ENCODE data around the gene ANO4.
A peak's percentile ranks its signal among the peaks of the same experiment; 100 is the strongest.

The ANO4 gene

DNA sequence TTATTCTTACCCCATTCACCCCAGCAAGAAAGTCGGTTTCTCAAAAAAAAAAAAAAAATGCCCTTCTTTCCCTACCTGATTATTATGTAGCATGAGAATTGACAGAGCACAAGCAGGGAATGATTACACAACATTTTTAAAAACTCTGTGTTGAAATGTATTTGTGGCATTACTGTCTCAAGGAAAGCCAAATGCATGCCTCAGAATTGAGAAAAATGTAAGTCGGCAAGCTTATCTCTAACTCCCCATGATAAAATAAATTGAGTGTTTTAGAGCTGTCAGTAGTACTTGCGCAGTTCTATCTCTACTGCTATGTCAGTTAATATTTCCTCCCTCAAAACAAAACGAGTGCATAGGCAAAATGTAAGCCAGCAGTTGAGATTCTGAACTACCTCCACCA lies 25.7 kb downstream of the ANO4 start:
- DNase-seq: no peak

DNA sequence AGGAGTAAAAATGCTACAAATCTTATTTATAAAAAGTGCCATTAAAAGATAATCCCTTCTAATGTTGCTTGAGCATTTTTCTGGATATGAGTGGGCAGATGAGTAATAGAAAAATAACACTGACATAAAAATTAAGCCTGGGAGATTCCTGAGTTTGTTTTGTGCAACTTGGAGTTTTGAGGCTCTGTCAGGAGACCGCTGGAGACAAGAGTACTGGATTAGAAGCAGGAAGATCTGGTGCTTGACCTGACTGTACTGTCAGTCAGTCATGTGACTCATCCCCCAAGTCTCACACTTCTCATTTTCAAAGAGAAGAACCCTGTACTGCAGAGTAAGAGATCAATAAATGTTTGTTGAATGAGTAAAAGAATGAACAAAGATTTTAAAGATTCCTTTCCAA lies 29.4 kb downstream of the ANO4 start:
- DNase-seq: no peak

DNA sequence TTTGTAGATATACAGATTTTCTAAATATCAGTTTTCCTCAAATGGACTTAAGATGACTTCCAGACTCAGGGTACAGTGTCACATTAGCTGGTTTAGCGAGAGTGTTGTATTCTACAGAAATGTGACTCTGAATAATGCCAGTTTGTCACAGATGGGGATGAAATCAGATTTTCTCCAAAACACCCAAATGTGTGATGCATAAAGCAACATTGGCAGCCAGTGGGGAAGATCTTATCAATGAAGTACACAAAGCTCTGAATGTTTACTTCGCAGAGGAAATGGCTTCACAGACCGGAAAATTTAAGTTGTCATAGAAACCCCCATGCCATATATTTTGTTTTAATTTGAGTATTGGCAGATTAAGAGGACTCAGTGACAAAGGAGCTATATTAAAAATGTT lies 29.9 kb downstream of the ANO4 start:
- DNase-seq: no peak

DNA sequence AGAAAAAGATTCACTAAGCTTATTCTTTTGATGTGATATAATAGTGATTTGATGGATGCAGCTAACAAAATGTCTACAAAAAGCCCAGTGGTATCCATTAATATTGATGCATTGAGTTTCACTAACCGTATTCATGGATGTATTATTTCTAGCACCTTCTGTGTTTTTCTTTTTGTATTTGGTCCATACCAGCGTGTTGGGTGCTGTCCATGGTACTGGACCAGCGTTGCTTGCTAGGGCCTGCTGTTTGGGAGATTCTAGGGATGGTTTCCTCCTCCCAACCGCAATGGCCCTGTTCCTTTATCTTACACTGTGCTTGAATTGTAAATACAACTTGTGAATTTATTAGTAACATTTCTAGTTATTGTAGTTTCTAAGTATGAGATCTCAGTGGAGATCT lies 31.7 kb downstream of the ANO4 start:
- peak; percentile 0 for DNase-seq

DNA sequence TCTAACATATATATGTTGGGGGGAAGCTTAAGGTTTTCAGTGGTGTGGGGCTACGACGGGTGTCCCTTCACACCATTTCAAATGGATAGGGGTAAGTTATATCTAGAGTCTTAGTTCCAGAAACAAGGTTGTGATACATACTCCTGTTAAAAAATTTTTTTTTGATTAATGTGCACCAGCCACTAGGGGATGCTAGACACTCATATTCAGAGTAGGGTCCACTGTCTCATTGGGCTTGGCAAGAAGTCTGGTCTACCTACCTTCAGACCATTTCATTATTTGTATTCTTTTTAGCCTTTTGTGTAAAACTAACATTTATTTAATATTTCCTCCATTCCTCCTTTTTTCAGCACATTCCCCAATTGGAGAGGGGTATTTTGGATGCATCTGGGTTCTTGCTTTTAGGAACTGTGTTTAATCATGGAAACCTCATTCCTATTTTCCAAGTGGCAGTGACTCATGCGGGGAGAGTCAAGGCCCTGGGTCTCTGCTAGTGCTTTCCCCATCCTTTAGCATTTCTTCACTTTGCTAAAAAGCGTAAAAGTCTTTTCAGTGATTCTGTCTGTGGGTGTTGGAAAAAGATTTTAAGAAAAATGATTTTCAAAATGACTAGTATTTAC lies 33.4 kb downstream of the ANO4 start:
- no peak for DNase-seq

DNA sequence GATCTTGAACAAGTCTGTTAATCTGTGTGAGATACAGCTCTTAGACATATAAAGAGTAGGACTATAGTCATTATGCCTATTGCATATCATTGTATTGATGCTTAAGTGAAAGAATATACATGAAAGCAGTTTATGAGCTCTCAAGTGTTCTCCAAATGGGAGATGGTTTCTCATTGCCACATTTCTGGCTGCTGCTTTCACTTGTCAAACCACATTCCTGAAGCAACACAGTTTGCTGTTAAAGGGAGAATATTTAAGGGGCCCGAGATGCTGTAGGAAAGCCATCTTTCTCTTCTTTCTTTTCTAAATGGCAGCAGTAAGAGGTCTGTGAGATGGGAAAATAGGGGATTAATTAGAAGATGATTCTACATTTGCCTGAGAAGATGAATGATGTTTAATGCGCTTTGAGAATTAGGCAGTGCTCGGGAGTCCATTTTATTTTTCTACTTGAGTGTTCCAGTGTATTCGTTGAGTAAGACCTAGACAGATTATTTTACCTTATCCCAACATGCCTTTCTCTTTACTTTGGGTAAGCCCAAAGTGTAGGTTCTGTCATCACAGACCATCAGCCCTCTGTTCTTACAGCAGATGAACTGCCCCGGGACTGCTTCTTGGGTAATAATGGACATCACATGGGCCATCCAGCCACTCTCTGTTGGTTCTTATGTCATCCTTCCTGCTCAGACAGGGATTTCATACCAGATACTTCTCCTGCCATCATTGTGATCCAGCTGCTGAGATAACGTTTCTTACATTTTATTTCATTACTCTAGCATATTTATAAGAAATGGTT lies 35.6 kb downstream of the ANO4 start:
- no peak for DNase-seq

DNA sequence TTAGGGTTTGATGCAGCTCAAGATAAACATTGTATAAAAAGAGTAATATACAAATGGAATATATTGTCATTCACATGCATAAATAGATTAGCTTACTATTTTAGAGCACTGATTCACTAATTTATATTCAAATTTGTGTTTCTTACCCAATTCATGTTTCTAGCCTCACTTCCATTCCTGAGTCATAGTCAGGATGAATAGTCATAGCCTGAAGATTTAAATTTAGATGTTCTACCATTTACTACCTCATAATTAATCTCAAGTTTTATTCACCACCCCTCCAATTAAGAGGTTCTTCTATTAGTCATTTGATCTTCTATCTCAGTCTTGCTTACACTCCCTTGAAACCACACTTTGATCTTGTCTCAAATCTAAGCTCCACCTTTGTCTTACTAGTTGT lies 38.7 kb downstream of the ANO4 start:
- DNase-seq: no peak

DNA sequence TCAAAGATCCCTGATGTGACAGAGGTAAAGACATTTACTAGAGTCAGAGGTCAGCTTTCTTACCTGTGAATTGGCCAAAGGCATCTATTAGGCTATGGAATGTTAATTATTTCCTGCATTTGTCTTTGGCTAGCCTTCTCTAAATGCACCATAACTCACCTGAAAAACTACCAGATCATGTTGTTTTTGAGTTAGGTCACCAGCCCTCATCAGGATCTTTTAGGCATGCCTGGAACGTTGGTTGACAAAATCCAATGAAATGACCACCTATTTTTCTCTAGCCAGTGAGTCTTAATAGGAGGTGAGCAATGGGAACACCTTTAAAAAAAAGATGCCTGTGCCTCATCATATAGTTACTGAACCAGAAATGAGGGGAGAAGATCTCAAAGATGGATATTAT lies 46.2 kb downstream of the ANO4 start:
- no peak for DNase-seq

DNA sequence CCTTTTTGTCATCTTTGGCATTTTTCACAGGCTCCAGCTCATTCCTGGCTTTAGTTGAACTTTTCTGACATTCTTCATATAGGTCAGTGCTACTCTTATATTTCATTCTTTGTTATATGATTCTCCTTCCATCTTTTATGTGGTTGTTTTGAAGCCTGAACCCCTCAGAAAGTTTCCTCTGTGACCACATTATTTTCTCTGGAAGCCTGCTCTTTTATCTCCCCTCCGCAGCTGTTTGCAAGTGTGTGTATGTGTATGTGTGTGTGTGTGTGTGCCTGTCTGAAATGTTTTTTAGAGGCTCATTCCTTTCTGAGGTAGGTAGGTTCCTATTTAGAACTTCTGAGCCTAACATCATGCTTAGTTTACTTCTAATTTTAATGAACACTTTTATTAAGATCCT lies 47.6 kb downstream of the ANO4 start:
- no peak for DNase-seq

DNA sequence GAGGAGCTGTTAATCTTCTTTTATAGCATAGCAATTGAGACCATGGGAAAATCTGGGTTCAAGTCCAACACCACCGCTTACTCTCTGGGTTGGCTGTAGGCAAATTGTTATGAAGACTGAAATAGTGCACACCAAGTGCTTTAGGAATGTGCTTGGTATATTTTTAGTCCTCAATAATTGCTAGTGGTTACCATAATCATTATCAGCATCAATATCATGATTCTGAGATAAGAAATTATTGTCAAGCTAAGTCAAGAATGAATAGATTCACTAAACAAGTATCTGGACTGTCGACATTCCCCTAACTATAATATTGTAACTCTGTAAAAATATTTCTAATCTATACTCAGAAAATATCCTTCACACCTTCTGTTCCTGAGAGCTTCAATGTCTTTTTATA lies 48.5 kb downstream of the ANO4 start:
- no peak for DNase-seq

DNA sequence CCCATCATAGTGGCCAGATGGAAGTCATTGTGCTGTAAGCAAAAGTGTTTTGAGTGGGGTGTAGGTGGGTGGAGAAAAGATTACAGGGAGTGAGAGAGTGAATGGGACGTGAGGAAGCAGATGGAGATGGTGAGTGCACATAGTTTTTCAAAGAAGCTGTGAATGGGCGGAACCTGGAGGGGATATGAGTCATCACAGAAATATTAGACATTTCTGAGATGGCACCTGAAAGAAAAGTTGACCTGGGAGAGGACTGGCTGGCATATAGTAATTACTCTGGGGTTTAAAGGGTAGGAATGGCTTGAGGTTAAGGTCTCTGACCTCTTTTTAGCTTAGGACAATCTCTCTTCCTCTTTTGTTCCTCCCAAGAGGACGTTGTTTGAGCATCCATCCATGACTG lies 50.5 kb downstream of the ANO4 start:
- DNase-seq: no peak

DNA sequence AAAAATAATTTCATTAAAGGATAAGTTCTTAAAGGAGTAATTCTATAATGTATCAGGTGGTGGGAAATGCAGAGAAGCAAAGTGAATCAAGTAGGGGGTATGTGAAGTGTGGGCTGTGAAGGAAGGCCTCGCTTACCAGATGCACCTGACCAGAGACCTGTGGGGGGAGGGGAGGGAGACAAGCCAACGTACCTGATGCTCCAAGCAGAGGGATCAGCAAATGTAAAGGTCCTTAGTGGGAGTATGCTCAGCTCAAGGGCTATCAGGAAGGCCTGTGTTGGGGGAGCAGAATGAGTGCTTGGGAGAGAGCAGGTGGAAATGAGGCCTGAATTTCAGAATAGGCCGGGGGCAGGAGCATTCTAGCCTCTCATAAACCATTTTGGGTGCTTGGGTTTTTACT lies 57.1 kb downstream of the ANO4 start:
- no peak for DNase-seq

DNA sequence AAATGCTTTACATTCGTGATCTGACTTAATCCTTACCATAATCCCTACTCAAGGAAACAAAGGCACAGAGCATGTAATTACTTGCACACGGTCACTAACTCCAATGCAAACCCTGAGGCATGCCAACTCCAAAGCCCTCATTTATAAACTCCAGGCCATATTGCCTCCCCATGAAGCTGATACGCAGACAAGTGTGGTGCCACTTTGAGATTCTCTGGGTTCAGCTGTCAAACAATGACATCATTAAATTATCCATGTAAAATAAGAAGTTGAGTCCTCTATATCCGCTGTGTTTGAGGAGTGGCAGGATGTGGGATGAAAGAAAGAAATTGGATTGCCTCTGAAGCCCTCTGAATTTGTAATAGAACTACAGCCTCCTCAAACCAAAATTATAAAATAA lies 62.8 kb downstream of the ANO4 start:
- DNase-seq: no peak

DNA sequence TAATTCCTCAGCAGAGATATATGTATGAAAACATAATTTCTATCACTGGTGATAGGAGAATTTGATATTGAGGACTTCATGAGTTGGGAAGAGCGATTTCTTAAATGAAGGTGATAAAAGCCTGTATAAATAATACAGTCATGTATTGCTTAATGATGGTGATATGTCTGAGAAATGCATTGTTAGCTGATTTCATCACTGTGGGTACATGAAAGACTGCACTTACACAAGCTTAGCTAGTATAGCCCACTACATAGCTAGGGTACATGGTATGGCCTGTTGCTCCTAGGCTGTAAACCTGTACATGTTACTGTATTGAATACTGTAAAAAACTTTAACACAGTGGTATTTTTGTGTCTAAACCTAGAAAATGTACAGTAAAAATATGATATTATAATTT lies 63.4 kb downstream of the ANO4 start:
- no peak for DNase-seq

DNA sequence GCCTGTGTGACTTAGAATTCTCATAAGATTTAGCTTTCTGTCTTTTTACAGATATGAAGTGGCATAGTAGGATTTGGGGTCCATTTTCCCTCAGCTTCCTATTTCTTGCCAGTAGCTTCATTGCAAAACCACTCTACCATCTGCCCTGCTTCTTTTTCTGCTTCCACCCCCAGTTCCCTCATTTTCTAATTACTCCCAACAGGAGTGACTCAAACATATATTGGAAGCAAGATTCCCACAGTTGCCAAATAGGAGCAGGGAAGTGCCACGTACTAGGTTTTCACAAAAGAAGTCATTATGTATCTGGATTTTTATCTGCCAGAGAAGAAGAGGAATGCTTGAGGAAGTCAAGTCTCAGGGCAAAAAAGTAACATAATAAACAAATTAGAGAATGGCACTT lies 64.1 kb downstream of the ANO4 start:
- DNase-seq: no peak

DNA sequence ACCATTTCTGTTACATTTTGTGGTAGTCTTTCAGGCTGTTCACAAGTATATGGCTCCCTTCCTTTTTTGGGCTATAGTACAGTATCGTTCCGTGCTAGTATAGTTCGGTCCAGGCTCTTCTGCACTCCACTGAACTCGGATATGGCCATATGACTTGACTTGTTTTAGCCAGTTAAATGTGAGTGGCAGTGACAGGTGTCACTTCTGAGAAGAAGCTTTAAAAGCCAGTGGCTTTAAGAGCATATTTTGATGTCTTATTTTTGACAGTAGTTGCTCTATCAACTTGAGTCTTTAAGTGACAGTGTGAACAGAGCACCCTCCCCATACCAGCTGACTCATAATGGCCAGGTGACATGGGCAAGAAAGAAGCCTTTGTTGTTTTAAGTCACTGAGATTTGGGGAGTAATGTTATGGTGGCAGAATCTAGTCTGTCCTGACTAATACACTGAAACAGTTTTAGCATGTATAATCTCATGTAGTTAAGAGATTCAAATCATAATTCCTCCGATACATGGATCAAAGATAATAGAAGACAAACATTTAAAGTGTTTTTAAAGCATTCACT lies 64.6 kb downstream of the ANO4 start:
- DNase-seq: no peak

DNA sequence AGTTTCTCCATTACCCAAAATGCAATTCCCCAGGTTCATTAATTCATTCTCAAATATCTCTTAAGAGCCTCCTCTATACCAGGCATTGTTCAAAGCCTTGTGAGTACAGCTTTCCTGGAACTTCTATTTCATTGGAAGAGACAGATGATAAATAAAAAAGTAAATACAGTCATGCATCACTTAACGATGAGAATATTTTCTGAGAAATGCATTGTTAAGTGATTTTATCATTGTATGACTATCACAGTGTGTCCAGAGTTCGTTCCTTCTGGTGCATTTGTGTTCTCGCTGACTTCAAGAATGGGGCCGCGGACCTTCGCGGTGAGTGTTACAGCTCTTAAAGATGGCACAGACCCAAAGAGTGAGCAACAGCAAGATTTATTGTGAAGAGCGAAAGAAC lies 66.0 kb downstream of the ANO4 start:
- DNase-seq: no peak

DNA sequence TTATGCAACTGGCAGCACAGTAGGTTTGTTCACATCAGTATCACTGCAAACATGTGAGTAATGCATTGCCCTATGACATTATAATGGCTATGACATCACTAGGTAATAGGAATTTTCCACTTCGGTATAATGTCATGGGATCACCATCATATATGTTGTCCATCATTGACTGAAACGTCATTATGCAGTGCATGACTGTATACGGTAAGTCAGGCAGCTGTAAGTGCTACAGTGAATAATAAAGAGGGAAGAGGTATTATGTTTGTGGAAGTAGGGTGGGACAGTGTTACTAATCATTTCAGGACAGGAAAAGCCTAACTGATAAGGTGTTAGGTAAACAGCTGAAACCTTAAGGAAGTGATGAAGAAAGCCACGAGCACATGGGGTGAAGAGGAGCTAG lies 68.1 kb downstream of the ANO4 start:
- no peak for DNase-seq

DNA sequence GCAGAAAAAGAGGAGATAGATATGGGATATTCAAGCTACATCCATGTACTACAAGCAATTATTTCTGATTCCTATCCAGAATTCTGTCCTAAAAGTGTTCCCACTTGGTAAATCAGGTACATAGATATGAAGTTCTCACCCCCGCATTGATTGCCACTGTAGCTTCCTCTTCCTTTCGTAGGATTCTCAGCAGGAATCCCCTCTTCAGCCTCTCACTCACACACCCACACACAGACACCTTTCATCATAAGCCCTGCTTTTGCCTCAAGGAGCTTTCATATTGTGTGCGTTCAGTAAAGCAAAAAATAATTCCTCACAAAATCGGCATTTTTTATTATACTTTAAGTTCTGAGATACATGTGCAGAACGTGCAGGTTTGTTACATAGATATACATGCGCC lies 69.8 kb downstream of the ANO4 start:
- no peak for DNase-seq

DNA sequence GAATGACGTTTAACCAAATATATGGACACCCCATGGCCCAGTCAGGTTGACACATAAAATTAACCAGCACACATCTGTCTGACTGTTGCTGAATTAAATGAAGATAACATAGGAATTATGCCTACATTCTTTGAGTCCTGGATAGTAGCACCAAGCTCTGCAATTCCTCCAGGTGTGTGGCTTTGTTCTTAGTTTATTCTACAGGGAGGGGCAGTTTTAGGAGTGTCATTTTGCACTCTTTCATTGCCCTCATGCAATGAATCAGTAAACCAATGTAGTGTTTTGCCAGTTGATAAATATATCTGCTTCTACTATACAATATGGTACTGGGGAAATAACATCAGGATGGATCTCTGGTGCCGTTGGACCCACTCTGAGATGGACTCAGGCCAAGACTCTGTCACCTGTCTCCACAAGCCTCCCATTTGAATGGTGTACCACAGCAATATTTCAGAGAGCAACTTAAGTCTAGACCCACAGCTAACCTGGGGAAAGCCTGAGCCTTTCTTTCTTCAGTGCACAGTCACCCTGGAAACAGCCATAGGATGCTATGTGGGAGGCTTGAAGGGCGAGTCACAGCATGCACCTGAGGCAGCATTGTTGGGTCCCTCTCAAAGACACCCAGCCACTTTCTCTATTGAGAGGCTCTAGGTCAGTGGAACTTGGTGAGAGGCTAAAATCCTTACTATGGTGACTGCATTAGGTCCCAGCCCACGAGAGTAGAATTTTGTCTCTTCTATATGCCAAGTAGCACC lies 73.2 kb downstream of the ANO4 start:
- no peak for DNase-seq

DNA sequence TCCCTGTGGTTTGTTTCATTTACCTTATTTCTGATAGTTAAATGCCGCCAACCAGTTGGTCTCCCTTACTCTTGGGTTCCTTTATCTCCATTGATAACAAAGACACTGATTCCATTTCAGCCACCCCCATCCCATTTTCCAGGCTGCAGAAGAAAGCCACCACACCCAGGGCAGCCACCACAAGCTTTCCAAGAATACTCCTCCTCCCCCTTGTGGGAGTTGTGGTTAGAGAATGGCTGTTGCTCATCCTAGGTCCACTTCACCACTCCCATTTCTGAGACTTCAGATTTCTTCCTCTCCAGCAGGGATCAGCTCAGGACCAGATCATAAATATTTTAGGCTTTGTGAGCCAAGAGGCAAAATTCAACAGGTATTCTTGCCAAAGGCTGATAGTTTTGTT lies 73.9 kb downstream of the ANO4 start:
- no peak for DNase-seq

DNA sequence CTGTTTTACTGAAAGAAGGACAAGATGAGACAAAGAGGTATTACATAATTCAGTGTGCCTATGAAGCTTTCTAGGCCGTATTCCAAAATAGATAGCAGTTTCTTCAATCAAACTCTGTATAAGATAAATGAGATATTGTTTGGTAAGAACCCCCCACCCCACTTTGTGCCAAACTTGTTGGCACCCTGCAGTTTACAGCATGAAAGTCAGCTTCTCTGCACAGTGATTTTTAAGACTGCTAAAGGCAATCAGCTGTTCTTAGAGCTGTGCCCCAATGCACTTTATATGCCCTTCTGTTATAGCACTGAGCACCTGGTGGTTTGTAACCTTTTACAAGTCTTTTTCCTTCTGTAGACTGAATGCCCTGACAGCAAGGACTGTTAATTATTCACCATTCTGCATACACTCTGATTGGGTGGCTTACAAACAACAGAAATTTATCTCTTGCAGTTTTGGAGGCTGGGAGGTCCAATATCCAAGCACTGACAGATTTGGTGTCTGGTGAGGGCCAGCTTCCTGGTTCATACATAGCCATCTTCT lies 76.7 kb downstream of the ANO4 start:
- DNase-seq: no peak

DNA sequence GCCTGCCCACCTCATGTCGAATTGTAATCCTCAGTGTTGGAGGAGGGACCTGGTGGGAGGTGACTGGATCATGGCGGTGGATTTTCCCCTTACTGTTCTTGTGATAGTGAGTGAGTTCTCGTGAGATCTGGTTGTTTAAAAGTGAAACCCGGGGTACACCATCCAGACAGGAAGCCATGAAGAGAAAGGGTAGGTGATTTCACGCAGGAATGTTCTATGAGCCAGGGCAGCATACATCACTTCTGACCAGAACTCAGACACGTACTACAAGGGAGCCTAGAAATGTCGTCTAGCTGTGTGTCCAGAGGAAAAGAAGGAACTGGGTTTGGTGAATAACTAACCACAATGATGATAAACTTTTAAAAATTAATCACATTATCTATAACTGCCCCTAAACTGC lies 80.6 kb downstream of the ANO4 start:
- DNase-seq: no peak

DNA sequence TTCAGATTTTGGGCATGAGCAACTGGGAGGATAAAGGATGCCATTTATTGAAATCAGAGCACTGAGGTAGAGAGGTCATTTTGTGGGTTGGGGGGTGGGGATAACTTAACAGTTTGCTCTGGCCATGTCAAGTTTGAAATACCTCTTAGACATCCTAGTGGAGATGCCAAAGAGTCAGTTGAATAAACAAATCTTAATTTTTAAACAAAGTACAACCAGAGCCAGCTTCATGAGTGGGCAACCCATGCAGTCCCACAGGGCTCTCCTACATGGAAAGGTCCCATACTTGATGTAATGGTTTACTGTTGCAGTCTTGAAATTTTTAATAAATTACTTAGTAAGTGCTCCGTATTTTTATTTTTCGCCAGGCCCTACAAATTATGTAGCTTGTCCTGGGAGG lies 81.2 kb downstream of the ANO4 start:
- DNase-seq: no peak
